ENCODE measurements around the gene NOXO1. TPM values are rescaled to one million over a fixed set of nuclear protein-coding genes. Genes with fewer than 3 reads are reported as not detected.
"Not testable (repeated sequence)": the region's sequence is repeated elsewhere in the genome, so short reads cannot be mapped to it uniquely, and the experiment has no call there.

Gene NOXO1
- total RNA-seq, 2 donors from 2014 or later, result 0.30 TPM; not detected in 1

DNA sequence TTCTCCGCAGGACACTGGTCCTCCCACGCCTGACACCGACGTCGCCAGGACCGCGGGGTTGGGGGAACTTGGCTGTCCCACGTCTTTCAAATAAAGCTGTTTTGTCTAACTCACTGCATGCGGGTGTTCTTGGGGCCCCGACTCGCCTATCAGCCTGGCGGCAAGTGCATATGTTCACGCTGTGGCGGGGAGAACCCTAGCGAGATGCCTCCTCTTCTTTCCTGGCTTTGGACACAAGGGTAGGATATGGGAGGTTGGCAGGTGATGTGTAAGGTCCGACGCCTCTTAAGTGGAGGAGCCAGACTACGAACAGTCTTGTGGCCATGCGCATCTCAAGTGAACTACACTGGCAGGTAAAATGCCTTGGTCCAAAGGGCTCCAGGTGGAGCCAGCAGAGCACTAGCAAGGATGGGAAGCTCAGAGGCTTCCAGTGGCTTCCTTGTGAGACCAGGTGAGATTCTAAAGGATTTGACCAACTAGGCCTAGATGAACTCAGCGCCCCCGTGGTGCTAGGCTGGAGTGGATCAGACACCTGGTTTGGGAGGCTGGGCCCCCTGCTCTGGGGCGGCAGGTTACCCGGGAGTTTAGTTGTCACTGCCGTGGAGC, 15.8 kb downstream of the NOXO1 start:
- peak overlapping the region; percentile 74 to 80 for H3K4me3 ChIP-seq
- peaks cover 0 to 38% of the 10 kb centered on the region in 2 donors for H3K4me1 ChIP-seq
- H3K36me3 ChIP-seq, result peaks cover 26% of the 10 kb centered on the region
- no peaks in the 10 kb centered on the region for H3K27me3 ChIP-seq
- H3K27ac ChIP-seq, result peak overlapping the region; percentile 88 to 91
- TF ChIP-seq, protein P1, sequence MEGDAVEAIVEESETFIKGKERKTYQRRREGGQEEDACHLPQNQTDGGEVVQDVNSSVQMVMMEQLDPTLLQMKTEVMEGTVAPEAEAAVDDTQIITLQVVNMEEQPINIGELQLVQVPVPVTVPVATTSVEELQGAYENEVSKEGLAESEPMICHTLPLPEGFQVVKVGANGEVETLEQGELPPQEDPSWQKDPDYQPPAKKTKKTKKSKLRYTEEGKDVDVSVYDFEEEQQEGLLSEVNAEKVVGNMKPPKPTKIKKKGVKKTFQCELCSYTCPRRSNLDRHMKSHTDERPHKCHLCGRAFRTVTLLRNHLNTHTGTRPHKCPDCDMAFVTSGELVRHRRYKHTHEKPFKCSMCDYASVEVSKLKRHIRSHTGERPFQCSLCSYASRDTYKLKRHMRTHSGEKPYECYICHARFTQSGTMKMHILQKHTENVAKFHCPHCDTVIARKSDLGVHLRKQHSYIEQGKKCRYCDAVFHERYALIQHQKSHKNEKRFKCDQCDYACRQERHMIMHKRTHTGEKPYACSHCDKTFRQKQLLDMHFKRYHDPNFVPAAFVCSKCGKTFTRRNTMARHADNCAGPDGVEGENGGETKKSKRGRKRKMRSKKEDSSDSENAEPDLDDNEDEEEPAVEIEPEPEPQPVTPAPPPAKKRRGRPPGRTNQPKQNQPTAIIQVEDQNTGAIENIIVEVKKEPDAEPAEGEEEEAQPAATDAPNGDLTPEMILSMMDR (IDR thresholded peaks at IDR 0.05), result no peak
- DNase-seq (ENCODE audit: low spot score), result no peak
- H3K9me3 ChIP-seq, result no peaks in the 10 kb centered on the region

DNA sequence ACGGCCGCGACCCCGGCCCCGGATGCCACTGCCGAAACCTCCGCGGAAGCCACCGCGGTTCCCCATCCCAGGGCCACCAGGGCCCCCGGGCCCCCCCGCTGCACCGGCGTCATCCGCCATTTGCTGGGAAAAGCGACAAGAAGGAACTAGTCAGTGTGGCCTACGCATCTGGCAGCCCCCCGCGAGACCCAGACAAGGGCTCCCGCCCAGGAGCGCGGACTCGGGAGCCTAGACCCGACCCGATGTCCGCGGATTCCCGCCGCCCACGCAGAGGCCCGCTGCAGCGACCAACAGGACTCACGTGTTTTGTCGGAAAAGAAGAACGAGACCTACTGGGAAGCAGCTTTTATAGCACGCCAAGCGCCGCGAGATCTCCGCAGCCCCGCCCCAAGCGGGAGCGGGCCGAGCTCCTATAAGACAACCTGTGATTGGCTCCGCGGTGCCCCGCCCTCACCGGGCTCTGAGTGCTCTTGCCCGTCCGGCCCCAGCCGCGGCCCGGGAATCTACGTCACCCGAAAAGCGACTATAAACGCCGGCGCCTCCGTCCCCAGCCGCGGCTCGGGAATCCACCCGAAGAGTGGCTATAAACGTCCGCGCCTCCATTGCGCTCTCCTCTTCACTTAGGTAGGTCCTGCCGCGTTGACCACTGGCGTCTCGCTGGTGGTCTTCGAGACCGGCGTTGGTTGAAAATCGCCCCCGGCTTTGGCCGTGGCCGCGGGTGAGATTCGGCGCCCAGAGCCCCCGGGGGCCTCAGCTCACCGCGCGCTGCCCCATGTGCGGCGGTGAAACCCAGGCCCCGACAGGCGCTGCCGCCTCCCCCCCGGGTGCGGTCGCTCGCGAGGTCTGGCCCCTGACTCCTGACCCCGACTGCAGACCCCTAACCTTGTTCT, 16.5 kb downstream of the NOXO1 start, which contains the start of gene RPS2:
RPS2 (minus strand) TSS at position 321 of the 890 bp plus-strand sequence; CDS start at position 120, 201 bp downstream.
- Histone ChIP-seq H3K4me3 (peak within 1 kb of the TSS; percentile 74 to 80), H3K27me3 (no peaks in the 10 kb centered on the region), H3K36me3 (peaks cover 26% of the 10 kb centered on the region), H3K4me1 (peaks cover 0 to 41% of the 10 kb centered on the region in 2 donors), H3K9me3 (no peaks in the 10 kb centered on the region), H3K27ac (peak within 1 kb of the TSS; percentile 88 to 91)
- TF ChIP-seq, protein P1 (IDR thresholded peaks at IDR 0.05), result no peak
- DNase-seq (ENCODE audit: low spot score), result peak; percentile 100

DNA sequence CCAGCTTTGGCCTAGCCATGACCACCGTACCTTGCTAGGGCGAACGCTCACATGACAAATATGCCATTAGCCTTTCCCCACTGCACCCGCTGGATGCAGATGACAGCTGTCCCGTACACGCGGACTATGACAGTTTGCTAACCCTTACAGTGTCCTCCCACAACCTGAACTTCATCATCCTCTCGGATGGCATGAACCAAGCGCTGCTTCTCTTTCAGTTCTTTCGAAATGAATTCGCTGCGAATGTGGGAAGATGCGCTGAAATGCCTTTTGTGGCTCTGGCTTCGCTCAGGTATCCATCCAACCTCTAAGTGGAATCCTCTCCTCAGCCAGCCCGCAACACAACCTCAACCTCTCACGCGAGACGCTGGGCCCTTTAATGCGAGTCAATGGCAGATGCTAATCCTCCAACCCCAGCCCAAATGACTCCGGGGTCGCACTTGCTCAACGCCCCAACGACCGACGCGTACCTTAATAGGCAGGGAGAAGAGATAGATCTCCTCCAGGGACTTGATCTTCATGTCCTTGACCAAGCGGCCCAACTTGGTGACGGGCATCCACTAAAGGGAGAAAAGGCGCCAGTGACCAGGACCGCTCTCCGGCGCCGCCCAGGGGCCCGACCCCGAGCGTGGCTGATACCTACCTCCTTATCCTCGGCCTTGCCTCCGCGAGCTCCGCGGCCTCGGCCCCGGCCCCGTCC, 17.3 kb downstream of the NOXO1 start:
- Histone ChIP-seq H3K9me3 (no peaks in the 10 kb centered on the region), H3K36me3 (peaks cover 26% of the 10 kb centered on the region), H3K27ac (peak overlapping the region; percentile 88 to 91), H3K27me3 (no peaks in the 10 kb centered on the region), H3K4me3 (peak overlapping the region; percentile 74 to 80), H3K4me1 (peaks cover 0 to 44% of the 10 kb centered on the region in 2 donors)
- TF ChIP-seq, protein P1 (IDR thresholded peaks at IDR 0.05), result peak in 1 of 2 donors; percentile 54
- DNase-seq (ENCODE audit: low spot score), result no peak

DNA sequence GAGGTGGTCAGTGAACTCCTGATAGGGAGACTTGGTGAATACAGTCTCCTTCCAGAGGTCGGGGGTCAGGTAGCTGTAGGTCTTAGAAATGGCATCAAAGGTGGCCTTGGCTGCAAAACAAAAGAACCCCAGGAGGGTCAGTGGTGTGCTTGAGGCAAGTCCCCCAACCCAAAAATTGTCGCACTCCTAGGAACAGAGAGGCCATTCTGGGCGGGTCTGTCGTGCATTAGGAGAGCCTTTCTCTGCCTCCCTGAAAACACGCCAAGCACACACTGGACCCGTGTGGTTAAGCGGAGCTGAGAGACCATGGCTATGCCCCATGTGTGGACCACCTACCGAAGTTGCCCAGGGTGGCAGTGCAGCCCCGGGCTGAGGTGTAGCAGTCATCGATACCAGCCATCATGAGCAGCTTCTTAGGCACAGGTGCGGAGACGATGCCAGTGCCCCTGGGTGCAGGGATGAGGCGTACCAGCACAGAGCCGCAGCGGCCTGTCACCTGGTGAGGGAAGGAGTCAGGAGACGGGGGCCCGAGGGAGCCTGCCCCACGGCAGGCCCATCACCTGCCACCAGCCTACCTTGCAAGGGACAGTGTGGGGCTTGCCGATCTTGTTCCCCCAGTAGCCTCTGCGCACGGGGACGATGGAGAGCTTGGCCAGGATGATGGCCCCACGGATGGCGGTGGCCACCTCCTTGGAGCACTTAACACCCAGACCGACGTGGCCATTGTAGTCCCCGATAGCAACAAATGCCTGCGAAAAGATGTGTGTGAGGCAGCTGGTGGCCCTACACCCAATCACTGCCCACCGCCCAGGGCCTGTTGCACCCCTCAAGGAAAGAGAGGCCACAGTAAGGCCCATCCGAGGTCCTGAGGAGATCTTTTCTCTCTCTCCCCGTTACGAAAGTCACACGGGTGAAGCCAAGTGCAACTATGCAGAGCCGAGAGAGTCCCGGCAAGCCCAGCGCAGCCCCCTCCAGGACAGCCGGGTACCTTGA, 18.8 kb downstream of the NOXO1 start:
- H3K9me3 ChIP-seq; DNase-seq (ENCODE audit: low spot score); H3K27me3 ChIP-seq; H3K4me3 ChIP-seq; H3K27ac ChIP-seq: not testable (repeated sequence)
- peaks cover 0 to 48% of the 10 kb centered on the region in 2 donors for H3K4me1 ChIP-seq
- peaks cover 26% of the 10 kb centered on the region for H3K36me3 ChIP-seq

- Histone ChIP-seq H3K27ac (no peak overlapping the region), H3K4me3 (no peak overlapping the region), H3K27me3 (no peaks in the 10 kb centered on the region), H3K9me3 (no peaks in the 10 kb centered on the region), H3K36me3 (peaks cover 26% of the 10 kb centered on the region), H3K4me1 (peaks cover 0 to 48% of the 10 kb centered on the region in 2 donors)
- DNase-seq (ENCODE audit: low spot score), result no peak
- TF ChIP-seq, protein P1 (IDR thresholded peaks at IDR 0.05), result no peak
Measured at GRCh38 chr16:1961651-1962067, 19.6 kb downstream of the NOXO1 start.
